Epithelial cell of prostate (primary cell): Measurements from ENCODE around the gene ZNF787.

ENCODE experiments used
- DNase-seq: peaks from one replicate; pipeline ENCODE4 v3.0.0-alpha.2; 2011; ENCODE audit warnings: low read depth, low spot score
- H3K27ac ChIP-seq: fragments of 450-650 bp; 2 replicates; pipeline ENCODE4 v1.5.1; 2017; ENCODE audit warnings: mild to moderate bottlenecking

ZNF787 gene

GRCh38 chr19:56123266-56123891 lies 2.3 kb upstream of the ZNF787 start:
- no peak overlapping the region for H3K27ac ChIP-seq
- no peak for DNase-seq

DNA sequence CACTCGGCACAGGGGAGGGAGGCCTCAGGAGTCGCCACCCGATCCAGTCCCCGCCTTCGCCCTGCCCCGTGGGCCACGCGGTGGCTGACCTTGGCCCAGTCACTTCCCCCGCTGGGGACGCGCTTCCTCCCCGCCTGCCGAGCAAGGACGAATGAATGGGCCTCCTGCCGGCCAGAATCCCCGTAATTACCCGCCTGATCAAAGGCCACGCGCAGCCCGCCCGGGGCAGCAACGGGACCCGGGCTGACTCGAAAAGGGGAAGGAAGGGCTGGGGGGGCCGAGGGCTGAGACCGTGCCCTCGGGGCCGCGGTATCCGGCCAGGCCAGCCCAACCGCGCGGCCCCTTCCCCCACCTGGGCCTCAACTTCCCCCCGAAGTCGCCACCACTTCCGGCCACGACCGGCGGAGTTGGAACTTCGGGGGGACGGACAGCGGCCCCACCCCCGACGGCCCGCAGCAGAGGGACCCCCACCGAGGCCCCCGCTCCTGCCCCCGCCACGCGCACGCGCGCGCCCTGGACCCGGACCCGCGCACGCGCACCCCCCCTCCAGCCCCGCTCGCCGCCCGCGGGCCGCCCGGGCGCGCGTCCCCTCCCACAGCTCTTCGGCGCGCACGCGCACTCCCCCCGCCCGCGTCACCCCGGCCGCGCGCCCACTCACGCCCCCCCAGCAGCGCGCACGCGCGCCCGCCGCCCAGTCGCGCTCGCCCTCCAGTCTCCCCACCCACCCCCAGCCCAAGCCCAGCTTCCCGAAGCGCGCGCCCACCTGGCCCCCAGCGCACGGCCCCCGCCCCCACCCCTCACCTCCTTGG lies 520 bp downstream of the ZNF787 start:
- DNase-seq: no peak
- H3K27ac ChIP-seq: peak overlapping the region; percentile 82

GRCh38 chr19:56120002-56120370 lies 1.1 kb downstream of the ZNF787 start:
- DNase-seq: no peak
- peak overlapping the region; percentile 82 for H3K27ac ChIP-seq

DNA sequence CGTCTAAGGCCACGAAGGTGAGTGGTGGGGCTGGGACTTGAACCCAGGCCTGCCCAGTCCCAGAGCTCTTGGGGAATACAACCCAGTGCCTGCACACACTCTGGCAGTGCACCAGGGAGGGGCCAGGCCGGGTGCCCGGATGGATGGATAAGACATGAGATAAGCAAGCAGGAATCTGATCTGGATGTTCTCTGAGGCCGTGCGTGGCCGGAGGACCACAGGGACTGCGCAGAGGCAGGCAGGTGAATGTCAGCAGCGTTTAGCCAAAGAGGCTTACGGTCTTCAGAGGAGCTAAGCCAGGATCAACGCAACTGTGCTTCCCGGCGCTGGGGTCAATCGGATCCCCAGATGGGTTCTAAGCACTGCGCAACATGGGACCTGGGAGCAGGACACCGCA lies 1.5 kb downstream of the ZNF787 start:
- DNase-seq: no peak

DNA sequence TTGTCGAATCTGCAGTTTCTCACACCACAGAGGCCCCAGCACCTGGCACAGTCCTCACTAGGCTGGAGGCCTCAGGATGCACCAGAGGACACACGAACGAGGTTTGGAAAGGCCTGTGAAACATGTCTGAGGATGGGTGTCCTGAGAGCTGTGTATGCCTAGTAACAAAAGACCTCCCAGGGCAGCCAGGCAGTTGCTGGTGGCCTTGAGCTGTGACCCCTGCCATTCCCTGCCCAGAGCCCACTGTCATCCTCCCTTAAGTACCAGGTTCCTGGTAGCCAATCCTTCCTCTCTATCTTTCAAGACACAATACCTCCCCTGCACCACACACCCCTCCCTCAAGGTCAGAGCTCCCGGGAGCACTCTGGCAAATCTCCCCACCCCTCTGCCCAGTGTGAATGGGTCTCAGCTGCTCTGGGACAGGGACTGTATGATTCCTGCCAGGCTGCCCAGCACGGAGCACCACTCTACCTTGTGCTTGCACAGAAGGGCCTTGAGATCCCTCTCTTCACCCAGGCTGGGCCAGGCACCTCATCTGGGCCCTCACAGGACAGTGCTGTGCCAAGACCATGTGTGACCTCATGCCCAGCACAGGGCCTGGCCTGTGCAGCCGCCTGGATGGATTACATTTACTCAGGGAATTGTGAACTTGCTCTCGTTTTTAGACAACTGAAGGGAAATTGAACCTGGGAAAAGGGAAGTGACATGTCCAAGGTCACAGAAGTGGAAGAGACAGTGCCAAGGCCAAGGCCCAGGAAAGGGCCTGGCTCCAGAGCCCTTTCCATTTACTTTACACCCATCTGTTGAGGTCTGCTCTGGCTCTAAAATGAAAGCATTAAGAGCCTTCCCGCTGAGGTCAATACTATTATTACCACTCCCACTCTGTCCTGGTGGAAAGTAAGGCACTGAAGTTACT lies 2.2 kb downstream of the ZNF787 start:
- DNase-seq: no peak
- peak overlapping the region; percentile 82 for H3K27ac ChIP-seq

More for the DNA sequence above, 1.5 kb downstream of the ZNF787 start:
- H3K27ac ChIP-seq: peak overlapping the region; percentile 82

GRCh38 chr19:56117889-56118288 lies 3.2 kb downstream of the ZNF787 start:
- no peak overlapping the region for H3K27ac ChIP-seq
- no peak for DNase-seq

DNA sequence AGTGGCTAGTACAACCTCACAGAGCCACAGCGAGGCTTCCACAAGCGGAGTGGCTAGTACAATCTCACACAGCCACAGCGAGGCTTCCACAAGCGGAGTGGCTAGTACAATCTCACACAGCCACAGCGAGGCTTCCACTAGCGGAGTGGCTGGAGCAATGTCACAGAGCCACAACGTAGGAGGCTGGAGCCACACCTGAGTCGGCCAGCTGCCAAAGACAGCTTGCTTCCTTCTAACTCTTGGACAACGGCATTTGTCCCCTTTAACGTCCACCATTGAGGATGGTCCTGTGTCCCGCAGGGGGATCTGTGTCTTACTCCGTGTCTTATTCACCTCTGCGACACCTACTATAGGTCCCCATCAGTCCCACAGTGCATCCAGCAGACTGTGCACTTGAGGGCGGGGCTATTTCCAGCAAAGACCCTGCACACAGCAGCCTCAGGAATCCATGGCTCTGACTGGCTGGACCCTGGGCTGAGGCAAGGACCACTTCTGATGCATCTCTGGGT lies 3.7 kb downstream of the ZNF787 start:
- DNase-seq: no peak
- H3K27ac ChIP-seq: no peak overlapping the region

GRCh38 chr19:56116606-56117005 lies 4.5 kb downstream of the ZNF787 start:
- H3K27ac ChIP-seq: no peak overlapping the region
- DNase-seq: no peak

DNA sequence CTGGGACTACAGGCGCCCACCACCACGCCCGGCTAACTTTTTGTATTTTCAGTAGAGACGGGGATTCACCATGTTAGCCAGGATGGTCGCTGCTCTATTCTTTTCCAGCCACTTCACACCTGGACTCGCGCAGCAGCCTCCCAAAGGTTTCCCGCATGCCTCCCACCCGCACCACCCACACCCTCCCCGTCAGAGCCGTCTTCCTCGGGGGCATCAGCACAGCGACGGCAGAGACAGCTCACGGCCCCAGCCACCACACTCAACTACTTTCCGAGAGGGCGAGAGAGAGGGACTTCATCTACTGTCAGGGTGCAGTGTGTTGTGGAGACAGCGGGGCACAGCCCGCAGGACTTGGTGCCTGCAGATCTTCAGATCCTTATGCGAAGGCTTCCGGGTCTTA lies 5.6 kb downstream of the ZNF787 start:
- no peak for DNase-seq
- no peak overlapping the region for H3K27ac ChIP-seq

- no peak overlapping the region for H3K27ac ChIP-seq
These were observed 6.4 kb downstream of the ZNF787 start for GRCh38 chr19:56114778-56115110.

GRCh38 chr19:56114051-56114777 lies 6.9 kb downstream of the ZNF787 start:
- DNase-seq: no peak
- no peak overlapping the region for H3K27ac ChIP-seq

More at GRCh38 chr19:56114778-56115110, 6.4 kb downstream of the ZNF787 start:
- DNase-seq: no peak

DNA sequence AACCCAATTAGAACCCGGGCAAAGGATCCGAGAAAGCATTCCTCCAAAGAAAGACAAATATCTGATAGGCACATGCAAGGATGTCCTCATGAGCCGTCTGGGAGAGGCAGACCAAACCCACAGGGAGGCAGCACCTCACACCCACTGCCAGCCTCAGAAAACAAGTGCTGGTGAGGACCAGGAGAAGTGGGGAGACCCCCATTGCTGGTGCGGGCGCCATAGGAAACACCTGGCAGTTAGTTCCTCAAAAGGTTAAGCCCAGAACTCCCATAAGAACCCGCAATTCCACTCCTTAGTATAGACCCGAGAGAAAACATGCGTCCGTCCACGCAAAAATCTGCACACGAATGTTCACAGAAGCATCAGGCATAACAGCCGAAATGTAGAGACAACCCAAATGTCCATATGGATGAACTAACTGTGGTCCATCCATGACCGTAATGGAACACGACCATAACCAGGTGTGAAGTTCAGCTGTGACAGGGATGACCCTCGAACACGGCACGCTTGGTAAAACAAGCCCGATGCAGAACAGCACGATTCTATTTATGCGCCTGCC lies 7.9 kb downstream of the ZNF787 start:
- no peak for DNase-seq
- H3K27ac ChIP-seq: no peak overlapping the region

DNA sequence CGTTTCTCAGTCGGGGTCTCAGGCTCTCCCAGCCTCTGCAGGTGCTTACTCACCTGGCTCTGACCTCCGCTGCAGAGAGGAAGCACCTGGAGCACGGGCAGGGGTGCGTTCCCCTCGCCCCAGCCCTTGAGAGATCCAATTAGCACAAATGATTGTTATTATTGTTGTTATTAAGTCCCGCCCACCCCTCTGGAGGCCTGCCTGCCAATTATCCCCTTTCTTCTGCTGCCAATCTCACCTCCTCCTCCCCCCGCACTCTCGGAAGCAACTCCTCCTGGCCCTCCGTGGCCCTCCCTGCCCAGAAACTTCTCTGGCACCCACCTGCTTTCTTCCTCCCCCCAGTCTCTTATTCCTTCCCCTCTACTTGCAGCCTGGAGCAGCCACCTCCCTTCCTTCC lies 8.8 kb downstream of the ZNF787 start:
- H3K27ac ChIP-seq: no peak overlapping the region
- DNase-seq: no peak

- no peak overlapping the region for H3K27ac ChIP-seq
These were observed 9.3 kb downstream of the ZNF787 start for GRCh38 chr19:56111601-56112312.

DNA sequence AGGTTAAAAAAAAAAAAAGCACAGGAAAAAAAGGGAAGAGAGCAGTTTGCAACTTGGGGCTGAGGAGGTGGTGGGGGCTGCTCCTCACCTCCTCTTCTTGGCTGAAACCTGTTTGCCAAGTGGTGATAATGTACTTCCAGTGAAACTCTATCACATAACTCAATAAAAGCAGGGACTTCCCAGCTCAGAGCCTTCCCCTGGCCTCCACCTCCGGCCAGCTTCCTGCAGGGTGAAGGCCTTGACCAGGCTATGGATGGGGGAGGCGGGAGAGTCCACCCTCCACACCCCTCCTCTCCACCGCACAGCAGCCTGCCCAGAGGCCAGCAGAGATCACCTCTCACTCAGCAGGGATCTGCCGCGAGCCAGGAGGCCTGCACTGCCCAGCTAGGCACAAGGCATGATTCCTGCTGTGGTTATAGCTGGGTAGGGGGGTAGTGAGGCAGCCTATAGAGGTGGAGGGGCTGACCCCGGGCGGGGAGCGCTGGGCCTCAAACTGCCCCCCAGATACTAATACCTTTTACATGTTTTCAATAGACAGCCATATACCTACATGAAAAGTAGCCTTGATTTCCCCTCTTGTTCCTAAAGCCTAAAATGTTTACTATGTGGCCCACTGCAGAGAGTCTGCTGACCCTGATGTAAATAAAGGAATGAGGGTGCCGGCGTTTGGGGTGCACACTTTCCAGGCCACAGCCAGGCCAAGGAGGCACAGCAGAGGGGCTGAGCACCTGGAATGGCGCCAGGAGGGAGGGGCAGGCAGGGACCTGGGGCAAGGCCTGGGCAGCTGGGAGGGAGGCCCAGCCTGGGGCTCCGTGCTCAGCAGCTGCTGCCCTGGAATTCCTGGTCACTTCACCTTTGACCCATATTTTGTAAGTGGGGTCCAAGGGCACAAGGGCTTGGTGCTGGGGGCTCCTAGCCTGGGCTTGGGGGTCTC lies 10.3 kb downstream of the ZNF787 start:
- H3K27ac ChIP-seq: no peak overlapping the region
- DNase-seq: no peak

More at GRCh38 chr19:56111601-56112312, 9.3 kb downstream of the ZNF787 start:
- no peak for DNase-seq

DNA sequence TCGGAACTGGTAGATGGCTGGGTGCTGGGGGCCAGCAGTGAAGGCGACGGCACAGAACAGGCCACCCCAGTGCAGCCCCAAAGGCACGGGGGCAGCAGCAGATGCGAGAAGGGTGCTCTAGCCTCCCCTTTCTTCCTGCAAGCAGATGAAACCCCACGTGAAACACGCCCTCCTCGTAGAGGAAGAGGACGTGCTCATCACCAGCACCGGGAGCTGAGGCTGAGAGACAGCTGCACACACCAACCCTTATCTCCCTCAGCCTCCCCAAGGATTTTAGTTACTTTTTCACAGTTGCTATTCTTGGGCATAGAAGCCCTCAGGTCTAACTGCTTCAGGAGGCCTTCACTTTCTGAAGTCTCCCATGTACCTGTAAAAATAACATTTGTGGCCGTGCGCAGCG lies 11.9 kb downstream of the ZNF787 start:
- DNase-seq: no peak
- H3K27ac ChIP-seq: no peak overlapping the region

GRCh38 chr19:56108447-56109195 lies 12.5 kb downstream of the ZNF787 start:
- no peak overlapping the region for H3K27ac ChIP-seq
- no peak for DNase-seq
